Measurements from ENCODE around the gene GLT8D2.

DNA sequence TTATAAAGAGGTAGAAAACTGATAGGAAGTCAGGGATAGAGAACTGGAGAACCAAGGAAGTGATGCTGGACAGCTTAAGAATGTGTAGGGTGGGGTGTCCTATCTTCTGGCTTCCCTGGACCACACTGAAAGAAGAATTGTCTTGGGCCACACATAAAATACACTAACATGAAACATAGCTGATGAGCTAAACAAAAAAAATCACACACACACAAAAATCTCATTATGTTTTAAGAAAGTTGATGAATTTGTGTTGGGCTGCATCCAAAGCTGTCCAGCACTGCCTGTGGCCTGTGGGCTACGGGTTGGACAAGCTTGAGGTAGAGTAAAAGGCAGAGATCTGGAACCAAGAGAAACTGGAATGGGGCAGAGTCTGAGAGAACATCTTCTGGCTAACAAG lies 7.4 kb downstream of the GLT8D2 start:
- TF ChIP-seq ZFP30 (CRISPR knock-in tag; IDR thresholded peaks at IDR 0.05) (no peak), ARNTL (CRISPR knock-in tag; IDR thresholded peaks at IDR 0.05; ENCODE audit: borderline replicate concordance, low read depth) (no peak)
- TF ChIP-seq, protein P1, sequence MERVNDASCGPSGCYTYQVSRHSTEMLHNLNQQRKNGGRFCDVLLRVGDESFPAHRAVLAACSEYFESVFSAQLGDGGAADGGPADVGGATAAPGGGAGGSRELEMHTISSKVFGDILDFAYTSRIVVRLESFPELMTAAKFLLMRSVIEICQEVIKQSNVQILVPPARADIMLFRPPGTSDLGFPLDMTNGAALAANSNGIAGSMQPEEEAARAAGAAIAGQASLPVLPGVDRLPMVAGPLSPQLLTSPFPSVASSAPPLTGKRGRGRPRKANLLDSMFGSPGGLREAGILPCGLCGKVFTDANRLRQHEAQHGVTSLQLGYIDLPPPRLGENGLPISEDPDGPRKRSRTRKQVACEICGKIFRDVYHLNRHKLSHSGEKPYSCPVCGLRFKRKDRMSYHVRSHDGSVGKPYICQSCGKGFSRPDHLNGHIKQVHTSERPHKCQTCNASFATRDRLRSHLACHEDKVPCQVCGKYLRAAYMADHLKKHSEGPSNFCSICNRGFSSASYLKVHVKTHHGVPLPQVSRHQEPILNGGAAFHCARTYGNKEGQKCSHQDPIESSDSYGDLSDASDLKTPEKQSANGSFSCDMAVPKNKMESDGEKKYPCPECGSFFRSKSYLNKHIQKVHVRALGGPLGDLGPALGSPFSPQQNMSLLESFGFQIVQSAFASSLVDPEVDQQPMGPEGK (CRISPR knock-in tag; IDR thresholded peaks at IDR 0.05; ENCODE audit: borderline replicate concordance), result no peak

Measured in SK-N-SH treated with all-trans-retinoic acid at 6 μM for 48 hours (cell line).